DMS114 treated with DMSO at 0.1 percent for 48 hours (cell line): Measurements from ENCODE around the gene COMT.

ENCODE experiments used
- DNase-seq: peaks from one replicate; lab custom pipeline; 2025; ENCODE audit not compliant: unreplicated experiment; lab: John Stamatoyannopoulos, UW

Gene COMT

DNA sequence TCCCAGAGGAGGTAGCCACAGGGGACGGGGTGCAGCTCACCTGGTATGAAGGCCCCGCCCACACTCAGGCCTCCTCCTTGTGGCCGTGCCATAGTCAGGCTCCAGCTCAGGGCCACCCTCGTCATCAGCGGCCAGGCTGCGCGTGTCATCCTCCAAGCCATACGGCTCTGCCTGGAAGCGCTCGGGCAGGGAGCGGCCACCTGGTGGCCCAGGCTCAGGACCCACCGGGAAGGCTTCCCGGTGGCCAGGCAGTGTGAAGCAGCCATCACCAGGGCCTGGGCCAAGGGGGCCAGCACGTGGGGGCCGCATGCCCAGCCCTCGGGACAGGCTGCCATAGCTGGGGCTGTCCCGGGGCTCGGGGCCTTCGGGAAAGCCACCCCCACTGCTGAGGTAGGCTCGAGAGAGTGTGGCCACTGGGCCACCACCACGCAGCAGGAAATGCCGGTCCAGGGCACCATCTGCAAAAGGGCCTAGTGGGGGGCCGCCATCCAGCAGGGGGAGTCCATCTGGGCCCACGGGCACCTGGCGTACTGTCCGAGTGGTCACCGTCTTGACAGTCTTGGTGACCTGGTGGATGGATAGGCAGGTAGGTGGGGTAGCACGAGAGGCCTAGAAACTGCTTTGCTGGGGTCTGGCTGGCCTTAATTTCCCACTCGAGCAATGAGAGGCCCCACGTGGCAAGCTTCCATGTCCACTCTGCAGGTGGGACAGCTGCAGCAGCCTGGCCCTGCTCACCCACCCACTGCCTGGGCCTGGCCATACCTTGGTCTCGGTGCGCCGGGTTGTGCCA, 39.8 kb downstream of the COMT start:
- no peak for DNase-seq

DNA sequence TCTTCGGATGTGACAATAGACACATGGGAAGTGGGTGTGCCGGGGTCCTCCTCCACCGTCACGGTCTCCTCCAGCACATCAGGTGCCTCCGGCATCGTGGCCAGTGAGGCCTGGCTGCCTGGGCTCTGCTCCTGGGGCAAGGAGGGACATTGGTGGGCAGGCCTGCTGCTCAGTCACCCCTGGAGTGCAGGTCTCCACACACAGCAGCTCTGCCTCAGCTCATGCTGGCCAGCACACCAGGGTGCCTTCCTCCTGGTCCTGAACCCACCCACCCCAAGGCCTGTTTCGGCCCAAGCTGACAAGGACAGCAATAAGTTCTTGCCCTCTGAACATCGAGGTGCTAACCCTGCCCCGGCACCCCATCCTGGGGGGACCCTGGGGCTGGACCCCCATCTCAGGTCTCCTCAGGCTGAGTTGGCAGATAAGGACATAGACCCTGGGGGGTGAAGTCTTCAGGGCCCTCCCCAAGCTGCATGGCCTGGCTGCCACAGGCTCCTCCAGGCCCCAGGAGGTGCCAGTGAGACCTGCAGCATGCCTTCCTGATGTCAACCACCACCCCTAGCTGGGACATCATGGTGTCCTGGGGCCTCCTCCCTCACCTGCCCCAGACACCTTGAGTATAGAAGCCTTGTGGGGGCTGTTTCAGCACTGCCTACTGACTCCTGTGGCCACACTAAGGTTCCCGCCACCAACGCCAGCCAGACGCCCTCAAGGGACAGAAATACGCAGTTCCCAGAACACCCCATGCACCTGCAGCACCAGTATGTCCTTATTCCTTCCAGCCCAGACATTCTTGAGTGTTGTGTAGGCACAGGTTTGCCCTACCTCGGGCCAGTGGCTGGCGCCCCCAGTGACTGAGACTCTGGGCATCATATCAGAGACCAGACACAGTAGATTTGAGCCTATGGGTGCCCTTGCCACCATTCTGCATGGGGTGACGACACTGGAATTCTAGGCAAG, 40.7 kb downstream of the COMT start:
- no peak for DNase-seq

DNA sequence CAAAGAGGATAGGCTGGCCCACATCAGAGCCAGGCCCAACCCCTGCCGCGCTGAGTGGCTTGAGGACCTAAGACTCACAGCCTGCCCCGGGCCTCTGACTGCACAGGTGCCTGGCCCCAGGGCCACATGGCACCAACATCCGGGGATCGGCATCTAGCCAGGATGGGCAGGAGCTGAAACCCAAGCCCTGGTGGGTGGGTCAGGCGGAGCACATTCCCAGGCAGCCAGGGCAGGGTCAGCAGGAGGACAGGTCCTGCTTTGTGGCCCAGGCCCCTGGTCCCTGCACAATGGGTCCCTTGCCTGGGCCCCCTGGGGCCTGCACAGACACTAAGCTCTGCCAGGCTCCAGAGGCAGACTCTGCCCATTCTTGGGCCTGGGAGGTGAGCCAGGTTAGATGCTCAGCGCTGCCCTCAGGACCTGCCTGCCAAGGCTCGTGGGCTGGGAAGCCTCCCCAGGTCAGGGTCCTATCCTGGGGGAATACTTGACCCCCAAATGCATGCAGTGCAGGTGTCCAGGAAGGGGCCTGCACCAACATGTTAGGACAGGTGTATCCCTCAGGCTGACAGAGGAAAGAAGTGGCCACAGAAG, 41.5 kb downstream of the COMT start:
- DNase-seq: no peak

DNA sequence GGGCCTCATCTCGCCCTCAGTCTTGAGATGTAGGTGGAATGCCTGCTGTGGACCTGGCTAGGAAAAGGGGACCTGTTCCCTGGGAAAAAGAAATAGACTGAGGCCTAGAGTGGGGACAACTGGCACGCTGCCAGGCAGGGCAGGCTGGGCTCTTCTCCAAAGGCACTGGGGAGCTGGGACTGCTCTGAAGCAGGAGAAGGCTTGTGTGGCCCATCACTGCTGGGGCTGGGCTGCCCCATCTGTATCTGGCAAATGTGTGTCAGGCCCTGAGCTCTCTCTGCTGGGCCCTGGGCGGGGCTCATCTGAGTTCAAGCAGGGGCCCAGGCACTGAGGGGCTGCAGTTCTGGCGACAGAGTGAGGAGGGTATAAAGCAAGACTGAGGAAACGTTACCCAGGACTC, 42.2 kb downstream of the COMT start:
- DNase-seq: no peak

DNA sequence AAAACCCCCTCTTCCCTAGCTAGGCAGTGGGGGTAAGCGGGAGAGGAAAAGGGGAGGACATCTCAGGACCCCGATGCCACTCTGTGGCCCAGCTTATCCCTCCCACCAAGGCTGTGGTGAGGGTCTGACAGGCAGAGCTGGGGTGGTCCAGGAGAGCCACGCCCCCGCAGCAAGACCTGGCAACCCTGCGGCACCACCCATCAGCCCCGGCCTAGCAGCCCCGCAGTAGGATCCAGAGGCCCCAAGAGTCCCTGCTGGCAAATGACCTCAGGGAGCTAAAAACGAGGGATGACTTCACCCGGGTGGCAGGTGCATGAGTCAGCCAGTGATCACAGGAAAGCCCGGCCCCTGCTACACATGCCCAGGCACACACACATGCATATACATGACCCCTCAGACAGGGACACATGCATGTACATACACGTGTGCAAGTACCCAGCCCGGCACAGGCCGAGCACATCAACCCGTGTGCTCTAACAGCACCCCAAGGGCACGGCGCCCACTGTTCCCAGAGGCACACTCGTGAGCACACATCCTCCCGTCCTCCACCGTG, 42.7 kb downstream of the COMT start:
- no peak for DNase-seq

DNA sequence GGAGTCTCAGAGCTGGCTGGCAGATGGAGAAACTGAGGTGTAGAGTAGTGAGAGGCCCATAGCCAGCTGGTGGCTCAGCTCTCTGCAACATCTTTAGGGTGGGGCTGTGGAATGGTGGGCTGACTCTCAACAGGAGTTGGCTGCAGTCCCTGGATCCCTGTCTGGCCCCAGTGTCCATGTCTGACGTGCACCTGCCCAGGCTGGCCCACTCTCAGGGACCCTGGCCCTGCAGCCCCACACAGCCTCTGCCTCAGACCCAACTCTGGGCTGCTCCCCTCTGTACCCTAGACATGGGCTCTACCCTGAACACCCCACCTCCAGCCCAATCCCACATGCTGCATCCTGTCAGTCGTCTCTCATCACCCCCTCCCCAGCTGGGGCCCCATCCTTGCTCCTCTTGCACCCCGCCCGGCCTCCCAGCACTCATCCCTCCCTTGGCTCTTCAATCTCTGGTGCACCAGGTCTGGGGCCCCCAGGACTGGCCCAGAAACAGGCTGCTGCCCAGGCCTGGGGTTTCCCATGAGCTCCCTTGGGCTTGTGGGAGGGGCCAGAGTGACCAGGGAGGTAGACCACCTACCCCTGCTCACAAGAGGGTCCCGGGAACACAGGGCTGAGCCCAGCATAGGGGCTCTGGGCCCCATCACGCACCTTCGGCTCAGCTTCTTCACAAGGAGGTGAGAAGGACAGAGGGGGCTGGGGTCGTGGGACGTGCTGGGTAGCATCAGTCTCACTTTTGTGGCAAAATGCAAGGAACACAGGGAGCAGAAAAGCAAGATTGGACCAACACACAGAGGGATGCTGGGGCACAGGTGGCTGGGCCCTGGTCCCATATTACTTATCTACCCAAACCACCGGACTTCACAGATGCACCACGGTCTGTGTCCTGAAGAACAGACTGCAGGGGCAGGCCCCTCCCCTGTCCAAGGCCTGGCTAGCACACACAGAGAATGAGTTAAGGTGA, 43.6 kb downstream of the COMT start:
- DNase-seq: no peak

GRCh38 chr22:19986011-19986409, 44.4 kb downstream of the COMT start:
- DNase-seq: no peak

DNA sequence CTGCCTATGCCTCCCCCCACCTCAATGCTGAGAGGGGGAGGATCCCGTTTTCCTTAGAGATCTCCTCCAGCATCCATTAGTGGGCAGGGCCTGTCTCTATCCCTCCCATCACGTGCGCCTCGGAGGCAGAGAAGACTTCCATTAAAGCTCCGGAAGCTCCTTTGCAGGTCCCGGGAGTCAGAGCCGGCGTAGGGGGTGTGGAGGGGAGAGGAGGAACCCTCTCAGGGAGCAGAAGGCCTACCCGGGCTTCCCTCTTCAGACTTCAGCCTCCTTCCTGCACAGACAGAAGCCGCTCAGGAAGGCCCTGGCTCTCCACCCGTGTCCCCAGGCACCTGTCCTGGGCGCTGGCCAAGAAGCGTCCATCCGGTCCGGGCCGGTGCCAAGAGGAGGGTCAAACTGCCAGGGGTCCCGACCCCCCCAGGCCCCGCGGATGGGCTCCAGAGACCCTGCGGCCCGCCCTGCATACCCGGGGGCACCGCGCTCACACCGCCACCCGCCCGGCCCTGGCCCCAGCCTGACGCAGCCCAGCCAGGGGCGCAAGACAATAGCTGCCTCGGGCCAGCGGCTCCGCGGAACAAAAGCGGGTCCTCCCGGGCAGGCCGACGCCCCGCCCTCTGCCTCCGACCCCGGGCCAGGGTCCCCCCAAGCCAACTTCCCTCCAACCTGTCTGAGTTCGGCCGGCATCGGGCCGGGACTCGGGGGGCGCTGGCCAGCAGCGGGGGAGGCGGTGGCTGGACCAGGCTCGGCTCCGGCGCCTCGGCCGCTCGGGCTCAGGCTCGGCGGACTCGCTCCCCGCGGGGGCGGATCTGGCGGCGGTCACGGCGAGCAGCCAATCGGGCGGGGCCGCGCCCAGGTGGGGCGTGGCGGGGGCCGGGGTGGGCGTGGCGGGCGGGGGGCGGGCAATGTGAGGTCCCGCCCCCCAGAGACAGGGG, 45.1 kb downstream of the COMT start:
- peak; percentile 21 for DNase-seq

DNA sequence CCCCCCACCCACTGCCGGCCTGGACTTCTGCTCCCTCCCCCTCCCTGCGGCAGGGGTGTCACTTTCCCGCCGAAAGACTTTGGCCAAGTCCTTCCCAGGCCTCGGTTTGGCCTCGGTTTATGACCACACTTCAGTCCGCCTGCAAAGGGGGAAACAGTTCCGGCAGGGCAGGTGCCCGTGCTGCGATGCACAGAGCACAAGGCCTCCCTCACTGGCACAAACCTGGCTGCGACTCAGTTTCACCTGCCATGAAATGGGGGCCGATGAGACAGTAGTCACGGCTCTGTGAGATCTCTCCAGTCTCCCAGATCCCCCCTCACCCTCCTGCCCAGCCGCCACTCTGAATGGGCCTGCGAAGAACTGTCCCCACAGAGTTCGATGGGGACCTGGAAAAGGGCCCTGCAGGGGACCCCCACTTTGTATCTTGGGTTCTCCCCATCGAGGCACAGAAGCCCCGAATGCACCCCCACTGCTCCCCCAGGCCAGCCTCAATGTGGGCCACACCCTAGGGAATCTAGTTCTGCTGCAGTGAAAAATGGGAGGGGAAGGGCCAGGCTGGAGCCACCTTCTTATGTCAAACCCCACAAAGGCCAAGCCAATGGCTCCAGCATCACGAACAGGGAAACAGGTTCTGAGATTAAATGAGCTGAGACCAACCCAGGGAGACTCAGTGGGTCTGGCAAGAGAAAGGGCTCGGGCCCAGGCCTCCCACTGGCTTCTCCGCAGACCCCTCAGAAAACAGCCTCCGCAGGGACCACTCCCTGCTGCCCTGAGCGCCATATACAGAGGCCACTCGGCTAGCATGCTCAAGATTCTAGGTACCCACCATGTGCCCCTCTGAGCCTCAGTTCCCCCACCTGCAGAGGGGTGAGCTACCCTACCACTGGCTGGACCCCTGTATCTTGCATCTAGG, 46.1 kb downstream of the COMT start:
- no peak for DNase-seq

DNA sequence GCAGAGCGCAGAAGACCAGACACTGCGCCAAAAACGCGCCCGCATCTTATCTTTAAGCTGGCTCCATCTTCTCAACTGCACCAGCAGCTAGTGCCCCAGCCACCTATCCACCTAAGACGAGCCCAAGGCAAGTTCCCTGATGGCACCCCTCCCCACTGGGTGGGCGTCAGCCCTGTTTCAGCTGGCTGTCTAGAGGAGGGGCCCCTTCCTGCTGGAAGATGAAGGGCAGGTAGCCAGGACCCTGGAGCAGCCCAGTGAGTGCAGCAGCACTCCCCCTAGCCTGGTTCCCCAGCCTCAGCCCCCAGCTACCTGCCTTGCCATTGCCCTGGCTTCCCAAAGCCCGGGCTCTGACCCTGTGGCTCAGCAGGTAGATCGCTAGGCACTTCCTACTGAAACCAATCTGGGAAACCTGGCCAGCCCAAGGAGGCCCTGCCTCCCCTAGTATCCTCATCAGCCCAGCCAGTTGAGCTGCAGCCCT, 46.8 kb downstream of the COMT start:
- DNase-seq: no peak

DNA sequence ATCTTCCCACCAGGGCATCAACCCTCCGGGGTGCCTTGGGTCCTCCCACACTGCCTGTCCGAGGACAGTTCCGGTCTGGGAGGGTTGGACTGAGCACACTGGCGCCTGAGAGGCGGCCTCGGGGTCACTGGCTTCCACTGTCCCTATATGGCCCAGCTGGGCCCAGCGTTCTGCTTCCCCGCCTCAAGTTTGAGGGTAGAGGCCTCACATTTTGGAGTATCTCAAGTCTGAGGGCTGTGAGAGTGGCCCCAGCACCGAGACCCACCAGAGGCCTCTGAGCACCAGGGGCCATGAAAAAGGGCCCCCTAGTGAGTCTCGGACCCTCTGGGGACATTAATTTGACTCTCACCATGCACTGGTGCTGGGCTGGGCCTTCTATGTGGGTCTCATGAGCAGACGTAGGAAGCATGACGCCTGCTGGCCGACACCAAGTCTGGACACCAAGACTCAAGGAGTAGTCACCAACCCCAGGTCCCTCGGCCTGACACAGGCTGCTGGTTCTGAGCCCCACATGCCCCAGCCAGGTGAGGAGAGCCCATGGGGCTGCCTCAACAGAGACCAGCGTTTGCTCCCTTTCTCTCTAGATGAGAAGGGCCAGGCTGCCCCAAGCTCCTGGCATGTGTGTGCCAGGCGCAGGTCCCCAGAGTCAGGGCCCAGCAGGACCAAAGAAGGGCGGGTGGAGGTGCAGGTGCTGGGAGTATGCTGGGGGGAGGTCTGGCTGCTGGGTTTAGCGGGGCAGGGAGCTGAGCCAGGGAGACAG, 47.6 kb downstream of the COMT start:
- DNase-seq: no peak

DNA sequence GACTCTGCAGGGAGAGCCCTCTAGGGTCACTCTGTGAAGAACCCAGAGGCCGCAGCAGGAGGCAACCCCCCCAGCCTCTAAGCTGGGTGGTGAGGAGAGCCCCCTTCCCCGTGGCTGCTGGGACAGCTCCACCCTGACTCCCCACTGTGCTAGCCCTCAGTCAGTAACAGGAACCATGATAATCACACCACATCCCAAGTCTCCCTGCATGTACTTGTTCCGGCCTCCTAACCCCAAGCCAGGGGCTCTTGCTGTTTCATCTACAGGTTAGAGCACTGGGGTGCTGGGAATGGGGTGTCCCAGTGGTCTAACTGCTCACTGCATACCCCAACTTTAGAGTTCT, 48.1 kb downstream of the COMT start:
- no peak for DNase-seq

GRCh38 chr22:19990188-19990587, 48.6 kb downstream of the COMT start:
- no peak for DNase-seq

GRCh38 chr22:19990609-19991394, 49.2 kb downstream of the COMT start:
- no peak for DNase-seq

- DNase-seq: no peak
These were observed 49.7 kb downstream of the COMT start for GRCh38 chr22:19991395-19991644.

DNA sequence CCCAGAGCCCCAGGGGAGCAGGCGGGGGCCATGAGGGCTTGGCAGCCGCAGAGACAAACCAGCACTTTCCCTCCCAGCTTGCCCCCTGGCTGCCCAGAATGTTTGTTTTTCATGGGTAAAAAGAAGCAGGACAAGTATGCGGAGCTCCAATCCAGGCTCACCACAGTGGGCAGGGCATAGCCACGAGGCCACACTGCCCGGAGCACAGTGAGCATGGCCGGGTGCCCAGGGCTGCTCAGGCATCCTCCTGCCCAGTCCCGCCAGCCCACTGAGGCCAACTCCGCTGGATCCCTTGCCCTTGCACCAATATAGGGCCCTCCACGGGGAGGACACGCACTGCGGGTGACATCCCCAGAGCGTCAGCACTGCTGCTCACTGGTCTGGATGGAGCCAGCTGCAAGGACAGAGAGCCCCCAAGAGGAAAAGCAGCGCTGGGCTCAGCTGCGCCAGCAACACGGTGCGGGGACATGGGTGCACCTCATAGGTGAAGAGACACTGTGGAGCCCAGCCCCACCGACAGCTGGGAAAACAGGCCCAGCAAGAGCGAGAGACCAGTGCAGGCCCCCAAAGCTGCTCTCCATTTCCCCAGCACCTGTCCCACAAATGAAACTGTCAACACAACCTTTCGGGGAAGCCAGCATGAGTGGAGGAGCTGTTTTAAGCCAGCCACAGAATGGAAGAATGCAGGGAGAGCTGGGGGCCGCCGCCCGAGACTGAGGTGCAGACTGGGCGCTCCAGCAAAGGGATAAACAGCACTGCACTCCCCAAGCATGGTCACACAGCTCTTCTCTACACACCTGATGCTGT, 50.3 kb downstream of the COMT start:
- DNase-seq: no peak
